ENCODE results near the gene HAPLN1.

DNA sequence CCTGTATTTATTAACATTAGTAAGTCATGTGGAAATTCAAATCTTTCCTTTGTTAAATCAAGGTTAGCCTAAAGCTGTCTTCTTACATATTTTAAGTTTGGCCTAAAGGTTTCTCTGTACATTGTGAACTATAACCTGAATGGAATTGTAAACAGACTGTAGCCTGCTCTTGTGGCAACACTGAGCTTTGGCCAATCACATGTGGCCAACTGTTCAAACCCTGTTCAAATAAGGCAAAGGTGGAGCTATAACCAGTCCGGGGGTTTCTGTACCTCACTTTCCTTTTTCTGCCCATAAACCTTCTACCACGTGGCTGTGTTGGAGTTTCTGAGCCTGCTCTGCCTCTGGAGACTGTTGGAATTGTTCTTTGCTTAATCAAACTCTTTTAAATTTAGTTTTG is 3.3 kb upstream of the HAPLN1 start:
- TF ChIP-seq EP300 (IDR thresholded peaks at IDR 0.05; ENCODE audit: borderline replicate concordance in 1 of 2, low read depth in 2 of 2, low read length in 2 of 2) (no peak), SP4 (IDR thresholded peaks at IDR 0.05; ENCODE audit: low read length) (no peak), POLR2A (IDR thresholded peaks at IDR 0.05; ENCODE audit: control extremely low read depth in 1 of 2, low read depth in 2 of 2, low read length in 2 of 2) (no peak), RFX5 (IDR thresholded peaks at IDR 0.05; ENCODE audit: borderline replicate concordance, low read depth, low read length) (no peak), EZH2 (IDR thresholded peaks at IDR 0.05; ENCODE audit: low read depth, low read length, severe bottlenecking) (no peak), CHD2 (IDR thresholded peaks at IDR 0.05; ENCODE audit: low read length) (no peak), BCL11A (IDR thresholded peaks at IDR 0.05; ENCODE audit: low read depth in 2 of 2, low read length in 2 of 2) (no peak)
- TF ChIP-seq, protein P1, sequence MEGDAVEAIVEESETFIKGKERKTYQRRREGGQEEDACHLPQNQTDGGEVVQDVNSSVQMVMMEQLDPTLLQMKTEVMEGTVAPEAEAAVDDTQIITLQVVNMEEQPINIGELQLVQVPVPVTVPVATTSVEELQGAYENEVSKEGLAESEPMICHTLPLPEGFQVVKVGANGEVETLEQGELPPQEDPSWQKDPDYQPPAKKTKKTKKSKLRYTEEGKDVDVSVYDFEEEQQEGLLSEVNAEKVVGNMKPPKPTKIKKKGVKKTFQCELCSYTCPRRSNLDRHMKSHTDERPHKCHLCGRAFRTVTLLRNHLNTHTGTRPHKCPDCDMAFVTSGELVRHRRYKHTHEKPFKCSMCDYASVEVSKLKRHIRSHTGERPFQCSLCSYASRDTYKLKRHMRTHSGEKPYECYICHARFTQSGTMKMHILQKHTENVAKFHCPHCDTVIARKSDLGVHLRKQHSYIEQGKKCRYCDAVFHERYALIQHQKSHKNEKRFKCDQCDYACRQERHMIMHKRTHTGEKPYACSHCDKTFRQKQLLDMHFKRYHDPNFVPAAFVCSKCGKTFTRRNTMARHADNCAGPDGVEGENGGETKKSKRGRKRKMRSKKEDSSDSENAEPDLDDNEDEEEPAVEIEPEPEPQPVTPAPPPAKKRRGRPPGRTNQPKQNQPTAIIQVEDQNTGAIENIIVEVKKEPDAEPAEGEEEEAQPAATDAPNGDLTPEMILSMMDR (IDR thresholded peaks at IDR 0.05; ENCODE audit: control extremely low read depth in 1 of 3, insufficient read depth in 1 of 3, low read depth in 1 of 3, low read length in 3 of 3), result no peak
